Ishikawa (cell line): ENCODE results near the gene TMEM79.

Experiments used
- CEBPB ChIP-seq: IDR thresholded peaks from 2 replicates; pipeline ENCODE4 v1.6.1; 2012
- CREB1 ChIP-seq: IDR thresholded peaks from 2 replicates; pipeline ENCODE4 v1.6.1; 2012; ENCODE audit warnings: low read depth
- EGR1 ChIP-seq: IDR thresholded peaks from 2 replicates; pipeline ENCODE4 v1.6.1; 2012
- EP300 ChIP-seq: IDR thresholded peaks from 2 replicates; pipeline ENCODE4 v1.6.1; 2012; ENCODE audit warnings: borderline replicate concordance
- FOXM1 ChIP-seq: IDR thresholded peaks from 2 replicates; pipeline ENCODE4 v1.6.1; 2012; ENCODE audit warnings: low read depth, borderline replicate concordance
- MAX ChIP-seq: IDR thresholded peaks from 2 replicates; pipeline ENCODE4 v1.6.1; 2012
- NFIC ChIP-seq: IDR thresholded peaks from 2 replicates; pipeline ENCODE4 v1.6.1; 2012
- RAD21 ChIP-seq: IDR thresholded peaks from 2 replicates; pipeline ENCODE4 v1.6.1; 2012; ENCODE audit warnings: low read depth
- REST ChIP-seq: IDR thresholded peaks from 2 replicates; pipeline ENCODE4 v1.6.1; 2012; ENCODE audit warnings: low read depth, mild to moderate bottlenecking
- TAF1 ChIP-seq: IDR thresholded peaks from 2 replicates; pipeline ENCODE4 v1.6.1; 2012; ENCODE audit warnings: low read depth, mild to moderate bottlenecking
- TCF12 ChIP-seq: IDR thresholded peaks from 2 replicates; pipeline ENCODE4 v1.6.1; 2012; ENCODE audit warnings: low read depth
- TEAD4 ChIP-seq: IDR thresholded peaks from 2 replicates; pipeline ENCODE4 v1.6.1; 2012
- USF1 ChIP-seq: IDR thresholded peaks from 2 replicates; pipeline ENCODE4 v1.6.1; 2012
- YY1 ChIP-seq: IDR thresholded peaks from 2 replicates; pipeline ENCODE4 v1.6.1; 2012; ENCODE audit warnings: low read depth
- ZBTB7A ChIP-seq: IDR thresholded peaks from 2 replicates; pipeline ENCODE4 v1.6.1; 2012; ENCODE audit warnings: low read depth

Gene TMEM79

GRCh38 chr1:156246781-156247459, 37.2 kb upstream of the TMEM79 start:
- no peak for TF ChIP-seq EP300
- TF ChIP-seq ZBTB7A, result peak; percentile 56; the same call in 1 of the 2 replicates
- TF ChIP-seq TAF1, result peak; percentile 31; the same call in 1 of the 2 replicates
- TF ChIP-seq TEAD4, result no peak
- TF ChIP-seq NFIC, result peak; percentile 25; the same call in 1 of the 2 replicates
- TF ChIP-seq RAD21, result no peak
- TF ChIP-seq CREB1, result no peak
- no peak for TF ChIP-seq TCF12
- no peak for TF ChIP-seq FOXM1
- no peak for TF ChIP-seq USF1
- TF ChIP-seq CEBPB, result no peak
- TF ChIP-seq YY1, result no peak
- TF ChIP-seq EGR1, result no peak
- TF ChIP-seq MAX, result no peak
- TF ChIP-seq REST, result no peak

- TF ChIP-seq TAF1, result no peak
Observed at GRCh38 chr1:156247460-156248322, 36.4 kb upstream of the TMEM79 start, which contains the start of gene PAQR6. Gene PAQR6 (minus strand): TSS chr1:156248056. CDS start chr1:156246731, 1,325 bp downstream.

- TF ChIP-seq CREB1 (no peak), MAX (no peak), YY1 (no peak), RAD21 (no peak)
Observed at GRCh38 chr1:156248323-156248683, 35.8 kb upstream of the TMEM79 start.

GRCh38 chr1:156249593-156249992, 34.5 kb upstream of the TMEM79 start:
- TF ChIP-seq ZBTB7A (no peak), FOXM1 (no peak), MAX (no peak), CREB1 (no peak), YY1 (no peak), USF1 (no peak), RAD21 (no peak), TAF1 (no peak), REST (no peak), TCF12 (no peak), CEBPB (no peak), EP300 (no peak), EGR1 (no peak), TEAD4 (no peak)

GRCh38 chr1:156251527-156251926, 32.6 kb upstream of the TMEM79 start:
- no peak for TF ChIP-seq TAF1
- no peak for TF ChIP-seq EGR1
- no peak for TF ChIP-seq EP300
- no peak for TF ChIP-seq ZBTB7A
- no peak for TF ChIP-seq CREB1
- TF ChIP-seq TEAD4, result no peak
- TF ChIP-seq RAD21, result no peak
- TF ChIP-seq FOXM1, result no peak
- no peak for TF ChIP-seq CEBPB
- TF ChIP-seq REST, result no peak
- no peak for TF ChIP-seq YY1
- TF ChIP-seq MAX, result no peak
- no peak for TF ChIP-seq TCF12
- TF ChIP-seq NFIC, result no peak
- TF ChIP-seq USF1, result no peak
